Uterus (tissue), 4 donors: ENCODE measurements around the gene GABRR3. TPM values are rescaled to one million over a fixed set of nuclear protein-coding genes. Genes with fewer than 3 reads are reported as not detected.

Experiments
- DNase-seq, 2 donors: peaks; one replicate each; pipeline ENCODE4 v3.0.0-alpha.2; 2019 to 2020
- H3K27ac ChIP-seq, 2 donors: fragments of 200-600 bp; sonication (generic); 1 replicate in 1 of 2; 2 replicates in 1 of 2; pipeline ENCODE4 v1.5.1; 2016 to 2018
- H3K27me3 ChIP-seq, 2 donors: fragments of 200-600 bp; sonication (generic); one replicate each; pipeline ENCODE4 v1.5.1; 2018 to 2019; ENCODE audit warnings: control low read depth in 1 of 2
- H3K36me3 ChIP-seq, 2 donors: fragments of 200-600 bp; sonication (generic); one replicate each; pipeline ENCODE4 v1.5.1; 2019; ENCODE audit warnings: control low read depth in 1 of 2
- H3K4me1 ChIP-seq, 2 donors: fragments of 200-600 bp; sonication (generic); one replicate each; pipeline ENCODE4 v1.5.1; 2018 to 2019; ENCODE audit warnings: control low read depth in 1 of 2
- H3K4me3 ChIP-seq, 2 donors: fragments of 200-600 bp; sonication (generic); 1 replicate in 1 of 2; 2 replicates in 1 of 2; pipeline ENCODE4 v1.5.1; 2018 to 2019; ENCODE audit warnings: mild to moderate bottlenecking in 1 of 2
- H3K9me3 ChIP-seq, 2 donors: fragments of 200-600 bp; sonication (generic); one replicate each; pipeline ENCODE4 v1.5.1; 2019; ENCODE audit warnings: control low read depth in 1 of 2
- CTCF ChIP-seq, 4 experiments: fragments of 200-600 bp in 2 of 4; fragments of 450-650 bp in 2 of 4; sonication (generic) in 2 of 4; IDR thresholded peaks; one replicate each; pipeline ENCODE4 v1.5.1; 2016 to 2019; ENCODE audit warnings: antibody characterized with exemption in 4 of 4, mild to moderate bottlenecking in 2 of 4, moderate library complexity in 1 of 4
- POLR2A ChIP-seq, 2 donors: fragments of 450-650 bp; IDR thresholded peaks; one replicate each; pipeline ENCODE4 v1.6.1; 2016; ENCODE audit warnings: antibody characterized with exemption in 2 of 2, mild to moderate bottlenecking in 1 of 2, moderate library complexity in 1 of 2
- intact Hi-C: fragments of 100-400 bp; cut with DNase I; formaldehyde crosslinking; loops from one replicate; pipeline ENCODE4 v1.15.1; 2023; ENCODE audit warnings: low total_unique reads
- total RNA-seq, 4 donors: library from RNA; depleted of rRNA in 3 of 4; stranded (reverse); fragments of >200 nt in 3 of 4; gene quantifications; one replicate each; pipeline versions ENCODE4 v1.1.0 to v1.2.4, GENCODE V29; 2014 to 2023
- donor health status: DM: yes; HTN: yes; CAD: no.

The GABRR3 gene
- total RNA-seq, 4 donors from 2014 or later, result not detected

DNA sequence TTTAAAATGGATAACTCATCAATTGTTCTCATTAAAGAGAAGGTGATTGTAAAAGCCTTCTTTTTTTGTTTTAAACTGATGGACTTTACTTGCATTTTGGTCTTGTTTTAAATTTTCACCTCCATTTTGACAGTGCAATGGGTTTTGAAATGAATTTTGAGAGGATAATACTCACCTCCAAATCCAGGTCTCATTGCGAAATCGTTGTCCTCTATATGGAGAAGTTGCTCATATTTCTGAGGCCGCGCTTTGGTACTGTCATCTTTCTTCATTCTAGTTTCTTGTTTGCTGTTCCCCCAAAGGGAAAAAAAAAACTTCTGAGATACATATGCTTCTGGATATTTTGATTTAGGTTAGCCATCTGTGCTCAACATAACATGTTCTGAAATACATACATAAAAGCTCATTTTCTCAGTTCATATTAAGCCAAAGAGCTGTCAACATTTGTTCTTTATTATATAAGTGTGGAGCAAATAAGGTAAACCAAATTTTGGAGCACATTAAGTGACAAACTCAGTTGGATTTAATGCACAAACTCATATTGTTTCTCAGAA is 9.6 kb downstream of the GABRR3 start:
- H3K27me3 ChIP-seq, result no peaks in the 10 kb centered on the region
- no peak for TF ChIP-seq POLR2A (IDR thresholded peaks at IDR 0.05)
- TF ChIP-seq CTCF (IDR thresholded peaks at IDR 0.05), result no peak
- no peak overlapping the region for H3K4me3 ChIP-seq
- H3K9me3 ChIP-seq, result no peaks in the 10 kb centered on the region
- no peaks in the 10 kb centered on the region for H3K36me3 ChIP-seq
- H3K4me1 ChIP-seq, result no peaks in the 10 kb centered on the region
- no peak overlapping the region for H3K27ac ChIP-seq
- intact Hi-C loops, result no loop called here
- DNase-seq, result no peak

DNA sequence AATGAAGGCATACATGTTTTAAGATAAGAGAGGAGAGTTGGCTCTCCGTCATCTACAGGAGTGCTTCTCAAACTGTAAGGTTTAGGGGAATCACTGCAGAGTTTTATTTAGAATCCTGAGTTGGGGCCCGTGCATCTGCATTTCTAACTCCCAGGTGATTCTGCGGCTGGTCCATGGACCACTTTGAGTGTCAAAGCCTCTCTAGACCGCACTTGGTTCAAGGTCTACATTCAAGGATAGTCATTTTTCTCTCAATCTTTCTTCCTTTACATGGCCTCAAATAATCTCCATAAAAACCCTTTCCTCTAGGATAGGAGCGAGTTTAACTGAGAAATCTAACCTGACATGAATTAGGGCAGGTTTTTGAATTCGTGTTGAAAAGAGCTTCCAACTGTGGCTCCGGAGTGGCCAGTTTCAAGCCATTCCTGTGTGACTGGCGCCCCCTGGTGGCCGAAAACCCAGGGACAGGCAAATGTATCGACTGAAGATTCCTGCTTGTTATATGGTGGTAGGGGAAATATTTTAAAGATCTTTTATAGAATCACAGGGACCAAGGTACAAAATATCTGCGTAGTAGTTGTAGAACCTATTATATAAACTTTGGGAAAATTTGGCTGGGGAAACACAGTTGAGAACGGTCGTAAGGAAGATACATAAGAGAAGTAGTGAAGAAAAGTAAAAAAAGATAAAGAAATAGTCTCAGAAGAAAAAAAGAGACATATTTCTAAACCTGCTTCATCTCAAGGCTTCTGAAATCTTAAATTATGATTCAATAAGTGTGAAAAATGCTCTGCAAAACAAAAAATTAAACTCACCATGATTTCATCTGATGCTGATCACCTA is 11.9 kb downstream of the GABRR3 start:
- DNase-seq, result peak; percentile 87 to 89

GRCh38 chr3:98021830-98022560 is 13.1 kb downstream of the GABRR3 start:
- no peaks in the 10 kb centered on the region for H3K27me3 ChIP-seq
- no peak for DNase-seq
- H3K27ac ChIP-seq, result no peak overlapping the region
- intact Hi-C loops, result loop anchor here (2.0 kb wide), 1 partner anchor 227 kb away; no protein-coding TSS in a partner anchor
- no peaks in the 10 kb centered on the region for H3K4me1 ChIP-seq
- H3K36me3 ChIP-seq, result no peaks in the 10 kb centered on the region
- TF ChIP-seq CTCF (IDR thresholded peaks at IDR 0.05) (no peak), POLR2A (IDR thresholded peaks at IDR 0.05) (no peak)
- H3K4me3 ChIP-seq, result no peak overlapping the region
- H3K9me3 ChIP-seq, result no peaks in the 10 kb centered on the region

More for the DNA sequence above, 11.9 kb downstream of the GABRR3 start:
- Histone ChIP-seq H3K27me3 (no peaks in the 10 kb centered on the region), H3K36me3 (no peaks in the 10 kb centered on the region), H3K9me3 (no peaks in the 10 kb centered on the region), H3K4me3 (no peak overlapping the region), H3K4me1 (no peaks in the 10 kb centered on the region), H3K27ac (no peak overlapping the region)
- no peak for TF ChIP-seq POLR2A (IDR thresholded peaks at IDR 0.05)
- TF ChIP-seq CTCF (IDR thresholded peaks at IDR 0.05), result peak; percentile 83 to 96 (median 90)
- intact Hi-C loops, result loop anchor here (2.0 kb wide), 1 partner anchor 228 kb away; no protein-coding TSS in a partner anchor

GRCh38 chr3:98020412-98020811 is 14.7 kb downstream of the GABRR3 start:
- no peak for DNase-seq
- H3K36me3 ChIP-seq, result no peaks in the 10 kb centered on the region
- no peak overlapping the region for H3K4me3 ChIP-seq
- intact Hi-C loops, result no loop called here
- no peaks in the 10 kb centered on the region for H3K27me3 ChIP-seq
- no peaks in the 10 kb centered on the region for H3K4me1 ChIP-seq
- no peak overlapping the region for H3K27ac ChIP-seq
- TF ChIP-seq CTCF (IDR thresholded peaks at IDR 0.05), result no peak
- TF ChIP-seq POLR2A (IDR thresholded peaks at IDR 0.05), result no peak
- H3K9me3 ChIP-seq, result no peaks in the 10 kb centered on the region
